Measurements from ENCODE around the gene MYO19.
"Not testable (repeated sequence)": the region's sequence is repeated elsewhere in the genome, so short reads cannot be mapped to it uniquely, and the experiment has no call there.

Gene MYO19

GRCh38 chr17:36501963-36502362 is 32.7 kb downstream of the MYO19 start:
- peak; percentile 43 for DNase-seq (ENCODE audit: low spot score)

- DNase-seq (ENCODE audit: low spot score): peak; percentile 27
Observed at GRCh38 chr17:36501351-36501750, 33.3 kb downstream of the MYO19 start.

- peak; percentile 43 for DNase-seq (ENCODE audit: low spot score)
Observed at GRCh38 chr17:36500745-36501225, 33.9 kb downstream of the MYO19 start.

GRCh38 chr17:36498560-36499300 is 35.9 kb downstream of the MYO19 start:
- peak; percentile 21 for DNase-seq (ENCODE audit: low spot score)

GRCh38 chr17:36498155-36498554 is 36.5 kb downstream of the MYO19 start:
- DNase-seq (ENCODE audit: low spot score): peak; percentile 50

- peak; percentile 19 for DNase-seq (ENCODE audit: low spot score)
Observed at GRCh38 chr17:36496018-36496789, 38.5 kb downstream of the MYO19 start.

GRCh38 chr17:36495076-36495578 is 39.5 kb downstream of the MYO19 start:
- DNase-seq (ENCODE audit: low spot score): peak; percentile 33

GRCh38 chr17:36494674-36495073 is 40.0 kb downstream of the MYO19 start:
- no peak for DNase-seq (ENCODE audit: low spot score)

- no peak for DNase-seq (ENCODE audit: low spot score)
Observed at GRCh38 chr17:36493956-36494355, 40.7 kb downstream of the MYO19 start.

GRCh38 chr17:36486204-36487194 is 48.2 kb downstream of the MYO19 start, which contains the start of gene ZNHIT3:
ZNHIT3 (plus strand) TSS chr17:36486681; CDS start chr17:36486700, 19 bp downstream.
- peak; percentile 97 for DNase-seq (ENCODE audit: low spot score)

GRCh38 chr17:36485805-36486203 is 48.9 kb downstream of the MYO19 start:
- no peak for DNase-seq (ENCODE audit: low spot score)

- DNase-seq (ENCODE audit: low spot score): no peak
Observed at GRCh38 chr17:36485027-36485426, 49.6 kb downstream of the MYO19 start.

GRCh38 chr17:36484021-36484420 is 50.6 kb downstream of the MYO19 start:
- DNase-seq (ENCODE audit: low spot score): not testable (repeated sequence)

- DNase-seq (ENCODE audit: low spot score): peak; percentile 99
Observed at GRCh38 chr17:36482611-36483504, 51.8 kb downstream of the MYO19 start.

GRCh38 chr17:36481829-36482228 is 52.8 kb downstream of the MYO19 start:
- no peak for DNase-seq (ENCODE audit: low spot score)

GRCh38 chr17:36475346-36475970 is 59.2 kb downstream of the MYO19 start:
- DNase-seq (ENCODE audit: low spot score): no peak

- no peak for DNase-seq (ENCODE audit: low spot score)
Observed at GRCh38 chr17:36474571-36474970, 60.1 kb downstream of the MYO19 start.

- no peak for DNase-seq (ENCODE audit: low spot score)
Observed at GRCh38 chr17:36470499-36470898, 64.2 kb downstream of the MYO19 start.

GRCh38 chr17:36469733-36470132 is 64.9 kb downstream of the MYO19 start:
- no peak for DNase-seq (ENCODE audit: low spot score)
